Mesendoderm (in vitro differentiated cells): ENCODE data around the gene TRAPPC2L.

Experiments used
- DNase-seq: peaks from one replicate; pipeline ENCODE4 v3.0.0; 2013
- H2AK5ac ChIP-seq: 2 replicates; pipeline ENCODE4 v1.6.1; 2013; ENCODE audit warnings: low read length, inconsistent platforms
- H2BK120ac ChIP-seq: 2 replicates; pipeline ENCODE4 v1.6.1; 2013; ENCODE audit warnings: low read depth, mild to moderate bottlenecking, low read length, moderate library complexity, mixed read lengths
- H2BK15ac ChIP-seq: replicated peaks from 2 replicates; pipeline ENCODE4 v1.6.1; 2013; ENCODE audit warnings: low read depth, mild to moderate bottlenecking, moderate library complexity
- H2BK5ac ChIP-seq: 2 replicates; pipeline ENCODE4 v1.6.1; 2013; ENCODE audit warnings: low read length, inconsistent platforms
- H3K18ac ChIP-seq: 2 replicates; pipeline ENCODE4 v1.6.1; 2013; ENCODE audit warnings: mild to moderate bottlenecking, low read length, mixed read lengths
- H3K23ac ChIP-seq: one replicate; pipeline ENCODE4 v1.6.1; 2013; ENCODE audit warnings: low read length
- H3K27ac ChIP-seq: 2 replicates; pipeline ENCODE4 v1.5.1; 2013; ENCODE audit warnings: low read depth, mild to moderate bottlenecking, inconsistent platforms, low read length, moderate library complexity
- H3K27me3 ChIP-seq: 2 replicates; pipeline ENCODE4 v1.6.1; 2013; ENCODE audit warnings: low read length, control low read depth, mild to moderate bottlenecking, inconsistent platforms; ENCODE audit not compliant: insufficient read depth, poor library complexity
- H3K36me3 ChIP-seq: 2 replicates; pipeline ENCODE4 v1.6.1; 2013; ENCODE audit warnings: low read length, inconsistent platforms; ENCODE audit not compliant: control insufficient read depth, insufficient read depth
- H3K4ac ChIP-seq: one replicate; pipeline ENCODE4 v1.6.1; 2013; ENCODE audit warnings: low read depth, mild to moderate bottlenecking, low read length, moderate library complexity
- H3K4me1 ChIP-seq: 2 replicates; pipeline ENCODE4 v1.6.1; 2013; ENCODE audit warnings: low read depth, low read length, inconsistent platforms; ENCODE audit not compliant: control insufficient read depth
- H3K4me2 ChIP-seq: 2 replicates; pipeline ENCODE4 v1.6.1; 2013; ENCODE audit warnings: low read length
- H3K4me3 ChIP-seq: 2 replicates; pipeline ENCODE4 v1.5.1; 2013; ENCODE audit warnings: mild to moderate bottlenecking, low read length
- H3K56ac ChIP-seq: one replicate; pipeline ENCODE4 v1.6.1; 2013; ENCODE audit warnings: low read length
- H3K79me1 ChIP-seq: 2 replicates; pipeline ENCODE4 v1.6.1; 2013; ENCODE audit warnings: low read length, inconsistent platforms
- H3K79me2 ChIP-seq: 2 replicates; pipeline ENCODE4 v1.6.1; 2013; ENCODE audit warnings: mild to moderate bottlenecking, low read length; ENCODE audit not compliant: control insufficient read depth, insufficient read depth
- H3K9ac ChIP-seq: 2 replicates; pipeline ENCODE4 v1.6.1; 2013; ENCODE audit warnings: low read length, inconsistent platforms
- H4K5ac ChIP-seq: one replicate; pipeline ENCODE4 v1.6.1; 2013; ENCODE audit warnings: low read length
- H4K8ac ChIP-seq: one replicate; pipeline ENCODE4 v1.6.1; 2013; ENCODE audit warnings: low read depth, mild to moderate bottlenecking, control low read depth, low read length, moderate library complexity
- WGBS: extraction: QIAGEN DNeasy Blood & Tissue Kit; methylation state at CpG from one replicate; pipeline ENCODE4 v1.1.7; 2013; ENCODE audit warnings: low lambda C conversion rate, missing lambda C conversion rate; ENCODE audit not compliant: insufficient coverage; ENCODE audit errors: extremely low coverage; 5-methylcytosine and 5-hydroxymethylcytosine counted together

Gene TRAPPC2L

DNA sequence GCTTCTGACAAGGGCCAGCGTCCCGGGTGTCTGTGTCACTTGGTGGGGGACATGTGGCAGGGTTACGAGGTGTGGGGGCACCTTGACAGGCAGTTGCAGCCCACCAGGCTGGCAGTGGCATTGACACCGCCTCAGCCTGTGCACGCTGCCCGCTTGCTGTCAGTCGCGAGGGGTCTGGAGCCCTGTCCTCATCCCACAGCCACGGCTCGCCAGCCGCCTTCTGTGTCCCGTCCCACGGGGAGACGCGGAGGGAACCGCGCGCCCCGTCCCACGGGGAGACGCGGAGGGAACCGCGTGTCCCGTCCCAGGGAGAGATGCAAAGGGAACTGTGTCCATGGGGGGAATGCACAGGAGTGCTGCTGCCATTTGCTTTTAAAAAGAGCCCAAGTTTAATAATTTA, 6.0 kb downstream of the TRAPPC2L start:
- H3K4me2 ChIP-seq = no peak overlapping the region
- H4K8ac ChIP-seq = no peak overlapping the region
- no peak overlapping the region for H2BK120ac ChIP-seq
- no peak overlapping the region for H3K4ac ChIP-seq
- no peak overlapping the region for H2BK15ac ChIP-seq
- H3K27ac ChIP-seq = no peak overlapping the region
- no peak for DNase-seq
- no peak overlapping the region for H2BK5ac ChIP-seq
- no peak overlapping the region for H3K18ac ChIP-seq
- peaks cover 5% of the 10 kb centered on the region for H3K79me1 ChIP-seq
- H2AK5ac ChIP-seq = no peak overlapping the region
- H3K9ac ChIP-seq = no peak overlapping the region
- H3K36me3 ChIP-seq = no peaks in the 10 kb centered on the region
- no peak overlapping the region for H3K56ac ChIP-seq
- no peaks in the 10 kb centered on the region for H3K27me3 ChIP-seq
- no CpG with 5 or more reads among the region's 25 CpGs for WGBS
- H3K23ac ChIP-seq = no peak overlapping the region
- H3K4me1 ChIP-seq = peaks cover under 1% of the 10 kb centered on the region
- H4K5ac ChIP-seq = no peak overlapping the region
- no peak overlapping the region for H3K4me3 ChIP-seq
- no peaks in the 10 kb centered on the region for H3K79me2 ChIP-seq

DNA sequence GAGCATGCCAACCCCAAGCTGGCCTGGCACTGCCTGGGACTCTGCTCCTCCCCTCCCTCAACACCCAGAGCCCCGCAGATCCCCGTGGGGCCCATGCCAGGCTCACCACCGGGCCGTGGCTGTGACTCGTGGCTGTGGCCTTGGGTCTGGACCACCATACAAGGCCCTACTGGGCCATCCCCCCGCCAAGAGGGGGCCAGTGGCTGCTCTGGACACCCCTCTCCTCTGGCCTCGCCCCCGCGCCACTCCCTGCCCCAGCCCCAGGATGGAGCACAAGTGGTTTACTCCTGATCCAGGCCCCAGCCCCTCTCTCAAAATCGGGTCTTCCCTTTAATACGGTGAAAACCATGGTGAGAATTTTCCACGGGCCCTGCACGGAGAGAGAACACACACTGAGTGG, 6.5 kb downstream of the TRAPPC2L start:
- H3K56ac ChIP-seq = no peak overlapping the region
- H4K5ac ChIP-seq = no peak overlapping the region
- no peak overlapping the region for H2BK15ac ChIP-seq
- H3K18ac ChIP-seq = no peak overlapping the region
- no peak overlapping the region for H3K4me2 ChIP-seq
- H3K23ac ChIP-seq = no peak overlapping the region
- no peaks in the 10 kb centered on the region for H3K4me1 ChIP-seq
- no peaks in the 10 kb centered on the region for H3K36me3 ChIP-seq
- DNase-seq = no peak
- no peak overlapping the region for H2AK5ac ChIP-seq
- H3K4me3 ChIP-seq = no peak overlapping the region
- no peaks in the 10 kb centered on the region for H3K27me3 ChIP-seq
- no CpG with 5 or more reads among the region's 13 CpGs for WGBS
- no peak overlapping the region for H2BK120ac ChIP-seq
- H3K79me1 ChIP-seq = peaks cover 2% of the 10 kb centered on the region
- H3K27ac ChIP-seq = no peak overlapping the region
- no peak overlapping the region for H4K8ac ChIP-seq
- H3K79me2 ChIP-seq = no peaks in the 10 kb centered on the region
- H3K4ac ChIP-seq = no peak overlapping the region
- H2BK5ac ChIP-seq = no peak overlapping the region
- no peak overlapping the region for H3K9ac ChIP-seq

DNA sequence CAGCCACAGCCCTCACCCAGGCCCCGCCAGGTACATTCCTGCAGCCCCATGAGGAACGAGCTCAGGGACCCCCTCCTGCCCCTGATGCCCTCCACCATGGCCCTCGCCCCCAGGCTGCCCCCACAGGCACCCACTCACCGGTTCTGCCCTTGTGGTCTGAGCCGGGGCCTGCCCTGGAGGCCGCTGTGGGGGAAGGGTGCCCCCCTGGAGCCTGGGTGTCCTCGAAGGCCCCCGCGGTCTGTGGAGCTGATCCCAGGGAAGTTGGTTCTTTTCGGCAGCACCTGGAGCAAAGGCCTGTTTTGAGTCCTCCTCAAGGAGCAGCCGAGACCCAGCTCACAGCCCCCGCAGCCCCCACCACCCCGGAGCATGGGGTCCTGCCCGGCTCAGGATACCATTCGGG, 7.2 kb downstream of the TRAPPC2L start:
- no peak overlapping the region for H3K4ac ChIP-seq
- no peak overlapping the region for H4K8ac ChIP-seq
- no peak overlapping the region for H2BK15ac ChIP-seq
- no peak overlapping the region for H3K23ac ChIP-seq
- no peaks in the 10 kb centered on the region for H3K36me3 ChIP-seq
- no peaks in the 10 kb centered on the region for H3K4me1 ChIP-seq
- no peaks in the 10 kb centered on the region for H3K79me1 ChIP-seq
- no peak overlapping the region for H2BK5ac ChIP-seq
- no peak overlapping the region for H3K4me2 ChIP-seq
- no peak overlapping the region for H3K4me3 ChIP-seq
- no peak overlapping the region for H3K9ac ChIP-seq
- H3K56ac ChIP-seq = no peak overlapping the region
- no peaks in the 10 kb centered on the region for H3K27me3 ChIP-seq
- no peak overlapping the region for H3K27ac ChIP-seq
- H3K18ac ChIP-seq = no peak overlapping the region
- DNase-seq = no peak
- no peaks in the 10 kb centered on the region for H3K79me2 ChIP-seq
- WGBS = no CpG with 5 or more reads among the region's 15 CpGs
- no peak overlapping the region for H2AK5ac ChIP-seq
- H4K5ac ChIP-seq = no peak overlapping the region
- H2BK120ac ChIP-seq = no peak overlapping the region

DNA sequence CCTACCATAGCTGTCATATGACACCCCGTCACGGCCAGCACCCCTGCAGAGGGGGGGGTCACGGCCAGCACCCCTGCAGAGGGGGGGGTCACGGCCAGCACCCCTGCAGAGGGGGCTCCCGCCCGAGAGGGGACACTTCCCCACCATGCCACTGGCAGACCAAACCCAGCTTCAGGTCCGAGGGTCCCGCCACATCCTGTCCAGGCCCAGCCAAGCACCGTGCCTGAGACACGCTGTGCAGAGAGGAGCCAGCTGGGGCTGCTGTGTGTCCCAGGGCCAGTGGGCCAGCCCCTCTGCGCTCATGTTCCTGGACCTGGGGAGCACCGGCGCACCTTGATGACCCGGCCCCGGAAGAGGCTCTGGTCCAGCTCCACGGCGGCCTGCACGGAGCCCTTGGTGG, 7.6 kb downstream of the TRAPPC2L start:
- H3K27ac ChIP-seq = no peak overlapping the region
- H3K4ac ChIP-seq = no peak overlapping the region
- H3K36me3 ChIP-seq = no peaks in the 10 kb centered on the region
- H3K79me1 ChIP-seq = no peaks in the 10 kb centered on the region
- no peak overlapping the region for H3K9ac ChIP-seq
- H2AK5ac ChIP-seq = no peak overlapping the region
- no peak overlapping the region for H3K4me3 ChIP-seq
- H4K5ac ChIP-seq = no peak overlapping the region
- H2BK120ac ChIP-seq = no peak overlapping the region
- WGBS = no CpG with 5 or more reads among the region's 18 CpGs
- H4K8ac ChIP-seq = no peak overlapping the region
- DNase-seq = no peak
- H2BK5ac ChIP-seq = no peak overlapping the region
- H2BK15ac ChIP-seq = no peak overlapping the region
- H3K4me2 ChIP-seq = no peak overlapping the region
- H3K79me2 ChIP-seq = no peaks in the 10 kb centered on the region
- H3K23ac ChIP-seq = no peak overlapping the region
- H3K4me1 ChIP-seq = no peaks in the 10 kb centered on the region
- H3K27me3 ChIP-seq = no peaks in the 10 kb centered on the region
- H3K56ac ChIP-seq = no peak overlapping the region
- no peak overlapping the region for H3K18ac ChIP-seq

DNA sequence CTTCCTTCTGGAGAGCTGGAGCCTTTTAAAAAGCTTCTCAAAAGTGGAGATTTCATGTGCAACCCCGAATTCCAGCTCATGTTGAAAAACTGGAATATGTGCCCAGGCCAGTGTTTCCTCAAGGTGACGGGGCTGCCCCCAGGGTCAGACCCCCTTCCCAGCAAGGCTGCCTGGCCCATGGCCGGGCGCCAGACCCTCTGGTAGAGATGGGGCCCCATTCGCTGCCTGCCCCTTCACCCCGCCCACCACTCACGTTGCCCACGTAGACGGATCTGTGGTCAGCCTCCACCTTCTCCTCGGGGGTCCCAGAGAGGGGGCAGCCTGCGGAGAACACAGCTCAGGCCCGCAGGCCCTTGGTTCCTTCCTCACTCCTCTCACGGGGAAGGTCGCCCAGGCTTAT, 8.4 kb downstream of the TRAPPC2L start:
- WGBS = no CpG with 5 or more reads among the region's 14 CpGs
- H3K23ac ChIP-seq = no peak overlapping the region
- H3K4me1 ChIP-seq = no peaks in the 10 kb centered on the region
- no peak overlapping the region for H3K4ac ChIP-seq
- no peaks in the 10 kb centered on the region for H3K79me2 ChIP-seq
- no peaks in the 10 kb centered on the region for H3K36me3 ChIP-seq
- no peak overlapping the region for H2BK5ac ChIP-seq
- H3K27me3 ChIP-seq = no peaks in the 10 kb centered on the region
- H3K79me1 ChIP-seq = no peaks in the 10 kb centered on the region
- no peak overlapping the region for H3K4me3 ChIP-seq
- no peak overlapping the region for H3K4me2 ChIP-seq
- no peak overlapping the region for H3K9ac ChIP-seq
- no peak overlapping the region for H3K18ac ChIP-seq
- no peak for DNase-seq
- no peak overlapping the region for H2AK5ac ChIP-seq
- H4K8ac ChIP-seq = no peak overlapping the region
- H2BK120ac ChIP-seq = no peak overlapping the region
- H3K27ac ChIP-seq = no peak overlapping the region
- H2BK15ac ChIP-seq = no peak overlapping the region
- no peak overlapping the region for H3K56ac ChIP-seq
- no peak overlapping the region for H4K5ac ChIP-seq

DNA sequence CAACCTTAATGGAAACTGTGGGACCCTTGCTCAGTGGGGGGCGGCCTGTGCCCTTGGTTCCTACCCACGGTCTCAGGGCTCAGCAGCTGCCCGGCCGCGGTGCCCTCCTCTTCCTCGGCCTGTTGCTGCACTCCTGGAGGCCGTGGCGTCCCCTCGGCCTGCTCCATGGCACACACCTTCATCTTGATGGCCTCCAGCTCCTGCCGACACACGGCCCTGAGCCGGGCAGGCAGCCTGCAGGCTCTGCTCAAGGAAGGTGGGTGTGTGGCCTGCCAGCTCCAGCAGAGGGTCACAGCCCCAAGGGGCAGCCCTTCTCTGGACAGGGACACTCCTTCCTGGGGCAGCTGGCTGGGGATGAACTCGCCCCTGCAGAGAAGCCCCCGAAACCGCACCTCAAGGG, 8.8 kb downstream of the TRAPPC2L start:
- Histone ChIP-seq H2AK5ac (no peak overlapping the region), H2BK5ac (no peak overlapping the region), H3K56ac (no peak overlapping the region), H3K79me1 (no peaks in the 10 kb centered on the region), H3K4ac (no peak overlapping the region), H4K5ac (no peak overlapping the region), H3K23ac (no peak overlapping the region), H3K27ac (no peak overlapping the region), H3K79me2 (no peaks in the 10 kb centered on the region), H4K8ac (no peak overlapping the region), H3K4me2 (no peak overlapping the region), H2BK120ac (no peak overlapping the region), H3K18ac (no peak overlapping the region), H3K27me3 (no peaks in the 10 kb centered on the region), H3K4me1 (no peaks in the 10 kb centered on the region), H3K36me3 (no peaks in the 10 kb centered on the region), H3K4me3 (no peak overlapping the region), H2BK15ac (no peak overlapping the region), H3K9ac (no peak overlapping the region)
- WGBS = no CpG with 5 or more reads among the region's 15 CpGs
- no peak for DNase-seq
